ENCODE measurements around the gene SLC22A23.
"Not testable (repeated sequence)": the region's sequence is repeated elsewhere in the genome, so short reads cannot be mapped to it uniquely, and the experiment has no call there.

Gene SLC22A23

DNA sequence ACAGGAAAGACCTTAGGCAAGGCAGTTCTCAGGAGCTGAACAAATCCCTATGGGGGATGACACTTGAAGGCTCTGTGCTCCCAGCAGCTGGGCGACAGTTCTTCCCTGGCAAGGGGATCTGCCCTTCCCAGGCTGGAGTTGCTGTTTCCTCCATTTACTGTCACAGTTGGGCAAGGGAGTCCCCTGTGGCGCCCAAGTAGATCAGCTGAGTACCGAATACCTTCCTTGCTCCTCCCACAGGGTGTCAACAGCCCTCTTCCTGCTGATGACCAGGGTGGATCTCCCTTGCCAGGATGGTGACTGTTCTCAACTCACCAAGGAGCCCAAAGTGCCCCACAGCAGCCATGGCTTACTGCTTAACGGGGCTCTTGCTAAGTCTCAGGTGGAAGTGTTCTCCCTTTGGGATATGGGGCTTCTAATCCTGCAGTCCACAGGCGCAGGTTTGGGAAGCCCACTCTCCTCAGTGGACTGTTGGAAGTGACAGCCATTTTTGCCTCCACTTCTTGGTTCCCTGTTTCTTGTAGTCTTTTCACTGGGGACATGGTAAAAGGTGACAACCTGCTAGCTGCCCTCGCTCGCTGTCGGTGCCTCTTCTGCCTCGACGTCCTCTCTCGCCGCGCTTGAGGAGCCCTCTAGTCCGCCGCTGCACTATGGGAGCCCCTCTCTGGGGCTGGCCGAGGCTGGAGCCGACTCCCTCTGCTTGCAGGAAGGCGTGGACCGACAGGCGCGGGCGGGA, 203.8 kb downstream of the SLC22A23 start:
- no peak for TF ChIP-seq EZH2 (IDR thresholded peaks at IDR 0.05)
- no peak for TF ChIP-seq FOXP2 (optimal IDR thresholded peaks at IDR 0.05; ENCODE audit: control extremely low read depth, extremely low read length, insufficient read depth)
- TF ChIP-seq POLR2AphosphoS5 (IDR thresholded peaks at IDR 0.05; ENCODE audit: borderline replicate concordance, low read depth, low read length): no peak
- no peak for DNase-seq (ENCODE audit: low read depth, low spot score)
- Histone ChIP-seq H3K4me3 (no peak overlapping the region), H3K27ac (no peak overlapping the region), H3K9ac (ENCODE audit: insufficient read length) (no peak overlapping the region), H3K36me3 (ENCODE audit: insufficient read depth, low read length) (no peaks in the 10 kb centered on the region), H3K9me3 (ENCODE audit: low read depth, low read length) (no peaks in the 10 kb centered on the region)

DNA sequence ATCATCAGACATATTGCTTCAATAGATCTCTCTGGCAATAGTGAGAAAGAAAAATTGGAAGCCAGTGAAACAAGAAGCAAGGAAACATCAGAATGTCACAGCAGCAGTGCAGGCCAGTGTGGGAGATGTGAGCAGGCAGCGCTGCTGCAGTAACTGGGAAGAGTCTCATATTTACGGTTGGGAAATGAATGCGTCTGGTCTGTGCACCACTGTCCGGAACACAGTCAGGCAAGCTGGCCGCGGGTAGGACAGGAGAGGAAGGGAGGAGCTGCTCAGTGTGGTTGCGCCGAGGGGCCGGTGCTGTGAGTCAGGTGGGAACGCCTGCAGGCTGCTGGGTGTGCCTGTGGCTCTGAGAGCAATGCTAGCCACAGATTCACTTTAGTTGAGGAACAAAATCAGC, 204.5 kb downstream of the SLC22A23 start:
- Histone ChIP-seq H3K36me3 (ENCODE audit: insufficient read depth, low read length) (no peaks in the 10 kb centered on the region), H3K9me3 (ENCODE audit: low read depth, low read length) (no peaks in the 10 kb centered on the region), H3K27ac (no peak overlapping the region), H3K9ac (ENCODE audit: insufficient read length) (no peak overlapping the region), H3K4me3 (no peak overlapping the region)
- no peak for DNase-seq (ENCODE audit: low read depth, low spot score)
- TF ChIP-seq FOXP2 (optimal IDR thresholded peaks at IDR 0.05; ENCODE audit: control extremely low read depth, extremely low read length, insufficient read depth) (no peak), POLR2AphosphoS5 (IDR thresholded peaks at IDR 0.05; ENCODE audit: borderline replicate concordance, low read depth, low read length) (no peak), EZH2 (IDR thresholded peaks at IDR 0.05) (no peak)

- no peak for TF ChIP-seq FOXP2 (optimal IDR thresholded peaks at IDR 0.05; ENCODE audit: control extremely low read depth, extremely low read length, insufficient read depth)
- no peak for TF ChIP-seq POLR2AphosphoS5 (IDR thresholded peaks at IDR 0.05; ENCODE audit: borderline replicate concordance, low read depth, low read length)
- TF ChIP-seq EZH2 (IDR thresholded peaks at IDR 0.05): no peak
- H3K9me3 ChIP-seq (ENCODE audit: low read depth, low read length): no peaks in the 10 kb centered on the region
- peak overlapping the region; percentile 45; the same call in 1 of the 2 replicates for H3K4me3 ChIP-seq
- no peak overlapping the region for H3K9ac ChIP-seq (ENCODE audit: insufficient read length)
- no peak overlapping the region for H3K27ac ChIP-seq
- H3K36me3 ChIP-seq (ENCODE audit: insufficient read depth, low read length): no peaks in the 10 kb centered on the region
- peak; percentile 30 for DNase-seq (ENCODE audit: low read depth, low spot score)
These were observed 205.2 kb downstream of the SLC22A23 start for GRCh38 chr6:3251462-3252314.

DNA sequence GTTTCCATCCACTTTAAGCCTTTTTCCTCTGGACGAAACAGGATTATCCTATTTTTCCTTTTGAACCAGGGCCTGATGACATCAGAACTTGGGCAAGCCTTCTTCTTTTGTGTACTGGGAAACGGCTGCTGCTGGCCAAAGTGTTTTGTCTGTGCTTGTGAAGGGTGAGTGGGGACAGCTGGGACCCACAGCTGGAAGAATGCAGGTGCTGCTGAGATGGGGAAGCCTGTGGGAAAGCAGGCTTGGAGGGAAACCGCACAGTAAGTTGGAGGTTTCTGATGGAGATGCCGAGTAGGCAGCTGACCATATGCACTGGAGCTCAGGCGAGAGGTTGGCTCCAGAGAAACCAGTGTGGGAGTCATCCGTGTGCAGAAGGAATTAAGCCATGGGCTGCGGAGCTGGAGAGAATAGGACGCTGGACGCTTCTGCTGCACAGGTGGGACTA, 206.6 kb downstream of the SLC22A23 start:
- Histone ChIP-seq H3K36me3 (ENCODE audit: insufficient read depth, low read length) (no peaks in the 10 kb centered on the region), H3K27ac (no peak overlapping the region), H3K9me3 (ENCODE audit: low read depth, low read length) (no peaks in the 10 kb centered on the region), H3K9ac (ENCODE audit: insufficient read length) (no peak overlapping the region), H3K4me3 (no peak overlapping the region)
- no peak for TF ChIP-seq FOXP2 (optimal IDR thresholded peaks at IDR 0.05; ENCODE audit: control extremely low read depth, extremely low read length, insufficient read depth)
- TF ChIP-seq EZH2 (IDR thresholded peaks at IDR 0.05): no peak
- no peak for TF ChIP-seq POLR2AphosphoS5 (IDR thresholded peaks at IDR 0.05; ENCODE audit: borderline replicate concordance, low read depth, low read length)
- no peak for DNase-seq (ENCODE audit: low read depth, low spot score)

DNA sequence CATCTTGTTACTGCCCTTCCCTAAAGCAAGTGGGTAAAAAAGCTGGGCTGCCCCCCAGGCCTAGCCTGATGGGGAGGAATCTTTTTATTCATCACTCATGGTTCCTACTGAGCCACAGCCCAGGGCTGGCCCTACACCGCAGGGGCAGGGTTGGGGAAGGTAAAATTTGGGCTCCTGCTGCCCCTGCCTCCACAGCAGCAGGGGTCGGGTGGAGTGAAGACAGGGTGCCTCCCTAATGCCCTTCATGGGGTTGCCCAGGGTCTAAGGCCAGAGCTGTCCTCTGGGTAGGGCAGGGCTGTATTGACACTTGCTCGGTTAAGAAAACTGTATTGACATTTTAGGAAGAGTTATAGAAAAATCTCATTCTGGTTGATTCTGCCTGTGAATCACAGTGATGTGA, 207.0 kb downstream of the SLC22A23 start:
- no peaks in the 10 kb centered on the region for H3K9me3 ChIP-seq (ENCODE audit: low read depth, low read length)
- no peaks in the 10 kb centered on the region for H3K36me3 ChIP-seq (ENCODE audit: insufficient read depth, low read length)
- no peak overlapping the region for H3K4me3 ChIP-seq
- DNase-seq (ENCODE audit: low read depth, low spot score): no peak
- TF ChIP-seq FOXP2 (optimal IDR thresholded peaks at IDR 0.05; ENCODE audit: control extremely low read depth, extremely low read length, insufficient read depth) (no peak), EZH2 (IDR thresholded peaks at IDR 0.05) (no peak), POLR2AphosphoS5 (IDR thresholded peaks at IDR 0.05; ENCODE audit: borderline replicate concordance, low read depth, low read length) (no peak)
- H3K9ac ChIP-seq (ENCODE audit: insufficient read length): no peak overlapping the region
- H3K27ac ChIP-seq: no peak overlapping the region

DNA sequence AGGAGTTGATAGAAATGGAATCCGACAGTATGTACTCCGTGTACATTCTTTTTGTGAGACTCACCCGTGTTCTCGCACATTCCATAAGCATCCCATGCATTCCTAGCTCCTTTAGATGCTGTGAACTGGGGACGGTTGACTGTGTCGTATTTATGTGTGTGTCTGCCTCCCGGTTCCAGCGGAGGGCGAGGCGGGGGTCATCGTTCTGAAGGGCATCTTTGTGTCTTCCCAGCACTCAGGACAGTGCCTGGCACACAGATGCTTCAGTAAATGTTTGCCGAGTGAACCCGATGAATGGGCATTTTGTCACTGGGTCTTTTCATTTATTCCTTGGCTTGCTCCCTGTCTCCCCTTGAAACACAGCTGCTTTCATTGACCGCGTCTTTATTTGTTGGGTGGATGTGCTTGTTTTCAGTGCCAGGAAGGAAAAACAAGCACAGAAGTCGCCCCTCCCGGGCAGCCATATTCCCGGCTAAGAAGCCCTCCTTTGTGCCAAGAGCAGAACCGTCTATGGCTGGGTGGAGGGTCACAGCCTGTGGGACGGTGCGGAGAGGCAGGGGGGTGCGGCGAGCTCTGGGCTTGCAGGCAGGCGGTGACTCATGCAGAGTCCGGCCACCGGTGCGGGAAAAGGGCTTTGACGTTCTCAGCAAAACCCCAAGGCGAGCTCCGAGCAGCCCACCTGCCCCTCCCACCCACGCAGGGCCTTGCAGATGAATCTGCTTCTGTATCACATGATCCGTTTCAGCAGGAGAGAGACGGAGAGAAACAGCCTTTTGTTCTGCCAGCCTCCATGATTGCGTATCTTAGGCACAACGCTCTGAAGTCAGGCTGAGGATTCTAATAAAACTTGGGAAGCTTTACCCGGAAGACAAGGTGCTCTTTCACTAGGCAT, 209.3 kb downstream of the SLC22A23 start:
- DNase-seq (ENCODE audit: low read depth, low spot score): no peak
- H3K36me3 ChIP-seq (ENCODE audit: insufficient read depth, low read length): no peaks in the 10 kb centered on the region
- H3K9me3 ChIP-seq (ENCODE audit: low read depth, low read length): no peaks in the 10 kb centered on the region
- H3K4me3 ChIP-seq: no peak overlapping the region
- H3K9ac ChIP-seq (ENCODE audit: insufficient read length): no peak overlapping the region
- TF ChIP-seq EZH2 (IDR thresholded peaks at IDR 0.05): no peak
- no peak for TF ChIP-seq FOXP2 (optimal IDR thresholded peaks at IDR 0.05; ENCODE audit: control extremely low read depth, extremely low read length, insufficient read depth)
- TF ChIP-seq POLR2AphosphoS5 (IDR thresholded peaks at IDR 0.05; ENCODE audit: borderline replicate concordance, low read depth, low read length): no peak
- no peak overlapping the region for H3K27ac ChIP-seq

DNA sequence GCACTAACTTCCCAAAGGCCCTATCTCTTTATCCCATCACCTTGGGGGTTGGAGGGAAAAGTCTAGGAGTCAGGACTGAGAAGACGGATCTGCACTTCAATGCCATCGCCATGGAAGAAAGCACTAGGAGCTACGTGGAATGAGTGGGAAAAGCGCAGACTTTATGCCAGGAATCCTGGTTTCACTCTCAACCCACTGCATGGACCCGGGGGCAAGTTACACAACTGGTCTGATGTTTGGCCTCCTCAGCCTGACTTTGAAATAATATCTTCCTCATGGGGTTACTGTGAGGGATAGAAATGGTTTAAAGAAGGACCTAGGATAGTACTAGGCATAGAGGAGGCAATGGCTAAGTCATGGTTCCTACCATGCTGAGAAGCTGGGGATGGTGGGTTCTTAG, 211.6 kb downstream of the SLC22A23 start:
- Histone ChIP-seq H3K4me3 (no peak overlapping the region), H3K36me3 (ENCODE audit: insufficient read depth, low read length) (no peaks in the 10 kb centered on the region), H3K27ac (no peak overlapping the region), H3K9me3 (ENCODE audit: low read depth, low read length) (no peaks in the 10 kb centered on the region), H3K9ac (ENCODE audit: insufficient read length) (no peak overlapping the region)
- TF ChIP-seq POLR2AphosphoS5 (IDR thresholded peaks at IDR 0.05; ENCODE audit: borderline replicate concordance, low read depth, low read length) (no peak), EZH2 (IDR thresholded peaks at IDR 0.05) (no peak), FOXP2 (optimal IDR thresholded peaks at IDR 0.05; ENCODE audit: control extremely low read depth, extremely low read length, insufficient read depth) (no peak)
- no peak for DNase-seq (ENCODE audit: low read depth, low spot score)

DNA sequence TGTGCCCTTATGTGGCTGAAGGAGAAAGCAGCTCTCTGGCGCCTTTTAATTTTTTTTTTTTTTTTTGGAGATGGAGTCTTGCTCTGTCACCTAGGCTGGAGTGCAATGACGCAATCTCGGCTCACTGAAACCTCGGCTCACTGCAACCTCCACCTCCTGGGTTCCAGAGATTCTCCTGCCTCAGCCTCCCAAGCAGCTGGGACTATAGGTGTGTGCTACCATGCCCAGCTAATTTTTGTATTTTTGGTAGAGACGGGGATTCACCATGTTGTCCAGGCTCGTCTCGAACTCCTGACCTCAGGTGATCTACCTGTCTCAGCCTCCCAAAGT, 212.1 kb downstream of the SLC22A23 start:
- not testable (repeated sequence) for DNase-seq (ENCODE audit: low read depth, low spot score); H3K9me3 ChIP-seq (ENCODE audit: low read depth, low read length); H3K4me3 ChIP-seq; H3K27ac ChIP-seq; H3K9ac ChIP-seq (ENCODE audit: insufficient read length); H3K36me3 ChIP-seq (ENCODE audit: insufficient read depth, low read length)

All from SK-N-MC (cell line).